Measurements from ENCODE around the gene MBTPS1.

Gene MBTPS1

GRCh38 chr16:84144859-84145639 is 28.3 kb upstream of the MBTPS1 start, which contains the start of the genes DNAAF1 and HSDL1:
DNAAF1 (plus strand) TSS chr16:84145308; CDS start chr16:84145441, 133 bp downstream.
HSDL1 (minus strand) TSS chr16:84145177; CDS start chr16:84131321, 13,856 bp downstream.
- Histone ChIP-seq H3K36me3 (ENCODE audit: insufficient read depth, low read length) (peaks cover 3% of the 10 kb centered on the region; the same call in 1 of the 2 replicates), H3K9ac (ENCODE audit: low read depth, low read length) (peak within 1 kb of the TSS; percentile 68), H3K4me1 (ENCODE audit: insufficient read depth, low read length) (no peaks in the 10 kb centered on the region), H3K27me3 (ENCODE audit: insufficient read depth, low read length) (peaks cover 18% of the 10 kb centered on the region), H3K4me3 (ENCODE audit: low read length) (peak within 1 kb of the TSS; percentile 92), H3K9me3 (ENCODE audit: insufficient read depth, low read depth, low read length) (no peaks in the 10 kb centered on the region), H3K27ac (ENCODE audit: low read depth, low read length) (peak within 1 kb of the TSS; percentile 78; the same call in 1 of the 2 replicates)
- whole genome bisulfite sequencing: under 1% methylated on average over 89 of the region's 89 CpGs

GRCh38 chr16:84144209-84144858 is 27.6 kb upstream of the MBTPS1 start:
- Histone ChIP-seq H3K4me3 (ENCODE audit: low read length) (peak overlapping the region; percentile 92), H3K36me3 (ENCODE audit: insufficient read depth, low read length) (peaks cover 3% of the 10 kb centered on the region; the same call in 1 of the 2 replicates), H3K27me3 (ENCODE audit: insufficient read depth, low read length) (peaks cover 18% of the 10 kb centered on the region), H3K4me1 (ENCODE audit: insufficient read depth, low read length) (peaks cover 4% of the 10 kb centered on the region; the same call in 1 of the 2 replicates), H3K9me3 (ENCODE audit: insufficient read depth, low read depth, low read length) (no peaks in the 10 kb centered on the region), H3K27ac (ENCODE audit: low read depth, low read length) (peak overlapping the region; percentile 78; the same call in 1 of the 2 replicates), H3K9ac (ENCODE audit: low read depth, low read length) (peak overlapping the region; percentile 68)
- 1% methylated on average over 39 of the region's 39 CpGs for WGBS

- no peak overlapping the region for H3K27ac ChIP-seq (ENCODE audit: low read depth, low read length)
- peaks cover 3% of the 10 kb centered on the region; the same call in 1 of the 2 replicates for H3K36me3 ChIP-seq (ENCODE audit: insufficient read depth, low read length)
- H3K4me1 ChIP-seq (ENCODE audit: insufficient read depth, low read length): peaks cover 10% of the 10 kb centered on the region
- WGBS: 14% methylated on average over 11 of the region's 13 CpGs
- H3K4me3 ChIP-seq (ENCODE audit: low read length): peak overlapping the region; percentile 92
- peaks cover 18% of the 10 kb centered on the region for H3K27me3 ChIP-seq (ENCODE audit: insufficient read depth, low read length)
- H3K9ac ChIP-seq (ENCODE audit: low read depth, low read length): peak overlapping the region; percentile 68; the same call in 1 of the 2 replicates
- no peaks in the 10 kb centered on the region for H3K9me3 ChIP-seq (ENCODE audit: insufficient read depth, low read depth, low read length)
Observed at GRCh38 chr16:84143784-84144199, 27.1 kb upstream of the MBTPS1 start.

DNA sequence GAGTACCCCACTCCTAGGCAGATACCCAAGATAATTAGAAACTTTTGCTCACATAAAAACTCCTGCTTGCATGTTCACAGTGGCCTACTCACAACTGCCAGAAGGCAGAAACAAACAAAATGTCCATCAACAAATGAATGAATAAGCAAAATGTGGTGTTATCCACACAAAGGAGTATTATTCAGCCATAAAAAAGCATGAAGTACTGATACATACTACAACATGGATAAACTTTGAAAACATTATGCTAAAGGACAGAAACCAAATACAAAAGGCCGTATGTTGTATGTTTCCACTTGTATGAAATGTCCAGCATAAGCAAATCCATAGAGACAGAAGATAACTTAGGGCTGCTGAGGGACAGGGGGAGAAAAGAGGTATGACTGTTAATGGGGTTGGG is 26.3 kb upstream of the MBTPS1 start:
- Histone ChIP-seq H3K4me3 (ENCODE audit: low read length) (no peak overlapping the region; the same call in 1 of the 2 replicates), H3K9me3 (ENCODE audit: insufficient read depth, low read depth, low read length) (no peaks in the 10 kb centered on the region), H3K36me3 (ENCODE audit: insufficient read depth, low read length) (peaks cover 3% of the 10 kb centered on the region; the same call in 1 of the 2 replicates), H3K27ac (ENCODE audit: low read depth, low read length) (no peak overlapping the region), H3K9ac (ENCODE audit: low read depth, low read length) (no peak overlapping the region), H3K4me1 (ENCODE audit: insufficient read depth, low read length) (peaks cover 17% of the 10 kb centered on the region), H3K27me3 (ENCODE audit: insufficient read depth, low read length) (peaks cover 18% of the 10 kb centered on the region)
- 100% methylated on average over 1 of the region's 1 CpG for WGBS

DNA sequence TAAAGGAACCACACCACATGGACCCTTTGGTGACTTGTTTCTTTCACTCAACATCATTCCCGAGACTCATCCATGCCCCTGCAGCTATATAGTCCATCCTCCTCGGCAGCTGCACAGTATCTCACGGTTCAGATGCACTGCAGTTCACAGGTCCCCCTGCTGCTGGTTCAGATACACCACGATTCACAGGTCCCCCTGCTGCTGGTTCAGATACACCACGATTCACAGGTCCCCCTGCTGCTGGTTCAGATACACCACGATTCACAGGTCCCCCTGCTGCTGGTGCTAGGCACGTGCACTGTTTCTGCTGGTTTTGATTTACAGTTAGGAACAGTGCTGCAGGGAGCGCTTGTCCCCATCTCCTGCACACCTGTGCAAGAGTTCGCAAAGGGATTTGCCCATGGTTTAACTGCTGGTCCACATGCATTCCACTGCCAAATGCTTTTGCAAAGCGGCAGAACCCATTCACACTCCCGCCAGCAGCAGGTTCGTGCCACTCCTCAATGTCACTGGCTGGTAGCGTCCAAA is 24.5 kb upstream of the MBTPS1 start:
- H3K9ac ChIP-seq (ENCODE audit: low read depth, low read length): no peak overlapping the region
- no peak overlapping the region for H3K4me3 ChIP-seq (ENCODE audit: low read length)
- H3K36me3 ChIP-seq (ENCODE audit: insufficient read depth, low read length): peaks cover 3% of the 10 kb centered on the region; the same call in 1 of the 2 replicates
- H3K27ac ChIP-seq (ENCODE audit: low read depth, low read length): no peak overlapping the region
- WGBS: 76% methylated on average over 13 of the region's 13 CpGs
- peaks cover 9% of the 10 kb centered on the region for H3K27me3 ChIP-seq (ENCODE audit: insufficient read depth, low read length)
- H3K9me3 ChIP-seq (ENCODE audit: insufficient read depth, low read depth, low read length): no peaks in the 10 kb centered on the region
- peaks cover 36% of the 10 kb centered on the region for H3K4me1 ChIP-seq (ENCODE audit: insufficient read depth, low read length)

DNA sequence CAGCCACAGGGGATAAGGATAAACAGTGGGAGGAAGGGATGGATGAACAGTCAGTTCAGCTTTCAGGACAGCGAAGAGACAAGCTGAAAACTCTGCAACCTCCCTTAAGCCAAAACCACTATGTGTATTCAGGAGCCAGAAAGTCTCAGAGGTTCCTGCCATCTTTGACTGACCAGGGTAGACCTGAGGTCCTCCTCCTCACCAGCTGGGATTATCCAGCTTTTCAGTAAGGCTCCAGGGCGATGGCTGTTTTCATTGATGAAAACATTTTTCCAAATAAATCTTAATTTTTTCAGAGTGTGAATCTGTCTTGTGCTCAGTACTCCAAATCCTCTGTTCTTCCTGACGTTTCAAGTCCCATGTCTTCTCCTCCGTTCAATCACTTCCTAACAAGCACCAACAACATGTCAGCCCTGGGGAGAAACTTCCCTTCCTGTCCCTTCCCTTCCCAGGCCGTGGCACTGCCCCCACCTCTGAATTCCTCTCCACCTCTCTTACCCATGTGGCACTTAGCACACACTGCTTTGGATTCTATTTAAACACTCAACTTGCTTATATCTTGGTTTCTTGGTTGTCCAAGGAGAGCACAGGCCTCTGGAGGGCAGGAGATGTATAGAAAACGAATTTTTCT is 23.0 kb upstream of the MBTPS1 start:
- Histone ChIP-seq H3K36me3 (ENCODE audit: insufficient read depth, low read length) (peaks cover 3% of the 10 kb centered on the region; the same call in 1 of the 2 replicates), H3K4me3 (ENCODE audit: low read length) (no peak overlapping the region), H3K4me1 (ENCODE audit: insufficient read depth, low read length) (peaks cover 44% of the 10 kb centered on the region), H3K9me3 (ENCODE audit: insufficient read depth, low read depth, low read length) (no peaks in the 10 kb centered on the region), H3K27me3 (ENCODE audit: insufficient read depth, low read length) (no peaks in the 10 kb centered on the region), H3K27ac (ENCODE audit: low read depth, low read length) (no peak overlapping the region), H3K9ac (ENCODE audit: low read depth, low read length) (no peak overlapping the region)
- 84% methylated on average over 6 of the region's 6 CpGs for WGBS

DNA sequence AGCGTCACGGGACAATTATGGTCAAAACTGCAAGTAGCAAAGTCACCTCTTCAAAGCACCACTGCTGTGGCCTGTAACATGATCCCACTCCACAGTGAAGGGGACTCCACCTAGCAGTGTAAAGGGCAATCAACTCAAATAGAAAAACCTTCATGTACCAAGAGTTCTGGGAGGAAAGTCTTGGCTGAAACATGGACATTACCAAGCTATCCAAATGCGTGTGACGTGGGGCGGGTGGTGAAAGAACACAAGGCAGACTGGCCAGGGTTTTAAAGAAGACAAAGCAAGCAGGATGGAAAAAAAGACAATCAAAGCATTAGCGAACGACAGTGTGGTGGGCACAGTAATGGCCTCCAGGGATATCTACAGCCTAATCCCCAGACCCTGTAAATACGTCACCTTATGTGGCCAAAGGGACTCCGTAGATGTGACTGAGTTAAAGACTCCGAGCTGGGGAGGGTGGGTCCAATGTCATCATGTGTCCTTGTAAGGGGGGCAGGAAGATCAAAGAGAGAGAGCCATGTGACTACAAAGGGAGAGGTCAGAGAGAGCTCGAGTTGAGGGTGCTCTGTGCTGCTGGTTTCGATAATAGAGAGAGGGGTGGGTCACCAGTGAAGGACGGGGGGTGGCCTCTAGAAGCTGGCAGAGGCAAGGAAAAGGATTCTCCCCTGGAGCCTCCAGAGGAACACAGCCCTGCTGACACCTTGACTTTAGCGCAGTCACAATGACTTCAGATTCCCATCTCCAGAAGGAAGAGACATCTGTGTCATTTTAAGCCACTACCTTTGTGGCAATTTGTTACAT is 22.3 kb upstream of the MBTPS1 start:
- Histone ChIP-seq H3K4me3 (ENCODE audit: low read length) (0 out of 2 replicates have a peak overlapping the region, but pooled peaks have one; percentile 3), H3K36me3 (ENCODE audit: insufficient read depth, low read length) (peaks cover 3% of the 10 kb centered on the region; the same call in 1 of the 2 replicates), H3K9me3 (ENCODE audit: insufficient read depth, low read depth, low read length) (no peaks in the 10 kb centered on the region), H3K9ac (ENCODE audit: low read depth, low read length) (peak overlapping the region; percentile 20; the same call in 1 of the 2 replicates), H3K4me1 (ENCODE audit: insufficient read depth, low read length) (peaks cover 44% of the 10 kb centered on the region), H3K27me3 (ENCODE audit: insufficient read depth, low read length) (no peaks in the 10 kb centered on the region), H3K27ac (ENCODE audit: low read depth, low read length) (peak overlapping the region; percentile 8; the same call in 1 of the 2 replicates)
- 51% methylated on average over 14 of the region's 14 CpGs for WGBS

GRCh38 chr16:84138500-84138823 is 21.7 kb upstream of the MBTPS1 start:
- Histone ChIP-seq H3K9ac (ENCODE audit: low read depth, low read length) (no peak overlapping the region), H3K9me3 (ENCODE audit: insufficient read depth, low read depth, low read length) (no peaks in the 10 kb centered on the region), H3K36me3 (ENCODE audit: insufficient read depth, low read length) (peaks cover 3% of the 10 kb centered on the region; the same call in 1 of the 2 replicates), H3K27ac (ENCODE audit: low read depth, low read length) (peak overlapping the region; percentile 8; the same call in 1 of the 2 replicates), H3K4me3 (ENCODE audit: low read length) (no peak overlapping the region), H3K4me1 (ENCODE audit: insufficient read depth, low read length) (peaks cover 44% of the 10 kb centered on the region), H3K27me3 (ENCODE audit: insufficient read depth, low read length) (no peaks in the 10 kb centered on the region)
- 21% methylated on average over 1 of the region's 2 CpGs for WGBS

GRCh38 chr16:84137769-84138357 is 21.1 kb upstream of the MBTPS1 start:
- Histone ChIP-seq H3K36me3 (ENCODE audit: insufficient read depth, low read length) (no peaks in the 10 kb centered on the region), H3K4me1 (ENCODE audit: insufficient read depth, low read length) (peaks cover 49% of the 10 kb centered on the region), H3K9me3 (ENCODE audit: insufficient read depth, low read depth, low read length) (no peaks in the 10 kb centered on the region), H3K9ac (ENCODE audit: low read depth, low read length) (no peak overlapping the region), H3K4me3 (ENCODE audit: low read length) (no peak overlapping the region), H3K27me3 (ENCODE audit: insufficient read depth, low read length) (no peaks in the 10 kb centered on the region), H3K27ac (ENCODE audit: low read depth, low read length) (no peak overlapping the region)
- WGBS: 87% methylated on average over 7 of the region's 7 CpGs

DNA sequence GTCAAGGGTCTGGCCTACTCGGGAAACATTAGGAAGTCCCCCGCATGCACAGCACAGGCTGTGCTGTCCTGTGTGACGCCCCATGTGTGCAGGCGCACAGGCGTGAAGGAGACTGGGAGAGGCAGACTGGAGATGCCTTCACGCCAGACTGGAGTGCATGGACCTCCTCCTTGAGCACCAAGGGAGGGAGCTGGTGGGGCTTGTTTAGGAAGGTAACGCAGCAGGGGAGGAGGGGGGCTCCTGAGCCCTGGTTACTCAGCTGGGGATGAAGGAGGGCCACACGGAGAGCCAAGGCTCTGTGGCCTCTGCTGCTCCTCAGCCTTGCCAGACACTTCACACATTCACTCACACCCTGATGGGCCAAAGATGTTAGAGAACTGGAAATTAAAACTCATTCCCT is 20.5 kb upstream of the MBTPS1 start:
- no peak overlapping the region for H3K4me3 ChIP-seq (ENCODE audit: low read length)
- H3K27me3 ChIP-seq (ENCODE audit: insufficient read depth, low read length): no peaks in the 10 kb centered on the region
- WGBS: 82% methylated on average over 8 of the region's 8 CpGs
- no peaks in the 10 kb centered on the region for H3K9me3 ChIP-seq (ENCODE audit: insufficient read depth, low read depth, low read length)
- peaks cover 54% of the 10 kb centered on the region for H3K4me1 ChIP-seq (ENCODE audit: insufficient read depth, low read length)
- no peak overlapping the region for H3K27ac ChIP-seq (ENCODE audit: low read depth, low read length)
- 0 out of 2 replicates have a peak overlapping the region, but pooled peaks have one; percentile 5 for H3K9ac ChIP-seq (ENCODE audit: low read depth, low read length)
- H3K36me3 ChIP-seq (ENCODE audit: insufficient read depth, low read length): no peaks in the 10 kb centered on the region

All from HUES64 (cell line).